Loucy (cell line): ENCODE data around the gene JKAMP.

Source experiments
- H2AFZ ChIP-seq: fragments of 200-600 bp; sonication (generic); 2 replicates; pipeline ENCODE4 v1.6.0; 2016; ENCODE audit warnings: antibody characterized with exemption, mild to moderate bottlenecking, low read length, moderate library complexity
- H3F3A ChIP-seq: fragments of 200-600 bp; 2 replicates; pipeline ENCODE4 v1.6.0; 2016; ENCODE audit warnings: antibody characterized with exemption, low read depth, mild to moderate bottlenecking
- H3K27me3 ChIP-seq: fragments of 200-600 bp; sonication (generic); 2 replicates; pipeline ENCODE4 v1.6.1; 2014; ENCODE audit warnings: low read length, mild to moderate bottlenecking; ENCODE audit not compliant: insufficient read depth, poor library complexity, severe bottlenecking
- H3K36me3 ChIP-seq: fragments of 200-600 bp; sonication (generic); 2 replicates; pipeline ENCODE4 v1.6.1; 2016; ENCODE audit warnings: low read length; ENCODE audit not compliant: insufficient read depth
- H3K4me1 ChIP-seq: fragments of 200-600 bp; sonication (generic); 2 replicates; pipeline ENCODE4 v1.5.1; 2014; ENCODE audit warnings: low read length, mild to moderate bottlenecking; ENCODE audit not compliant: insufficient read depth, poor library complexity, severe bottlenecking
- H3K4me2 ChIP-seq: fragments of 200-600 bp; sonication (generic); 2 replicates; pipeline ENCODE4 v1.6.0; 2014; ENCODE audit warnings: antibody characterized with exemption, low read length, low read depth, mild to moderate bottlenecking; ENCODE audit not compliant: poor library complexity, severe bottlenecking
- H3K4me3 ChIP-seq: fragments of 200-600 bp; sonication (generic); 2 replicates; pipeline ENCODE4 v1.5.1; 2014; ENCODE audit warnings: low read length, mild to moderate bottlenecking, mixed read lengths; ENCODE audit not compliant: poor library complexity, severe bottlenecking
- H3K79me2 ChIP-seq: fragments of 200-600 bp; sonication (generic); 2 replicates; pipeline ENCODE4 v1.6.1; 2014; ENCODE audit warnings: low read length; ENCODE audit not compliant: insufficient read depth
- H3K9ac ChIP-seq: fragments of 200-600 bp; sonication (generic); 2 replicates; pipeline ENCODE4 v1.6.0; 2014; ENCODE audit warnings: mild to moderate bottlenecking, low read depth, low read length, moderate library complexity; ENCODE audit not compliant: poor library complexity, severe bottlenecking
- H3K9me2 ChIP-seq: fragments of 200-600 bp; sonication (generic); replicated peaks from 2 replicates; pipeline ENCODE4 v1.6.1; 2016; ENCODE audit warnings: low read depth, low read length, mixed read lengths
- H3K9me3 ChIP-seq: fragments of 200-600 bp; sonication (generic); 2 replicates; pipeline ENCODE4 v1.6.1; 2014; ENCODE audit warnings: mild to moderate bottlenecking, antibody characterized with exemption, low read length, low read depth; ENCODE audit not compliant: insufficient read depth
- H4K20me1 ChIP-seq: fragments of 200-600 bp; sonication (generic); 2 replicates; pipeline ENCODE4 v1.6.0; 2014; ENCODE audit warnings: antibody characterized with exemption, low read length, mild to moderate bottlenecking; ENCODE audit not compliant: insufficient read depth, poor library complexity, severe bottlenecking
- EZH2phosphoT487 ChIP-seq: fragments of 200-600 bp; IDR thresholded peaks from 2 replicates; pipeline ENCODE4 v1.6.1; 2018; ENCODE audit warnings: antibody characterized with exemption, mild to moderate bottlenecking, moderate library complexity, borderline replicate concordance
- TF ChIP-seq, protein P1 (sequence below): fragments of 200-600 bp; sonication (generic); conservative IDR thresholded peaks from 2 replicates; pipeline ENCODE4 v1.5.1; 2014; ENCODE audit warnings: mild to moderate bottlenecking, antibody characterized with exemption, low read length

Gene JKAMP

DNA sequence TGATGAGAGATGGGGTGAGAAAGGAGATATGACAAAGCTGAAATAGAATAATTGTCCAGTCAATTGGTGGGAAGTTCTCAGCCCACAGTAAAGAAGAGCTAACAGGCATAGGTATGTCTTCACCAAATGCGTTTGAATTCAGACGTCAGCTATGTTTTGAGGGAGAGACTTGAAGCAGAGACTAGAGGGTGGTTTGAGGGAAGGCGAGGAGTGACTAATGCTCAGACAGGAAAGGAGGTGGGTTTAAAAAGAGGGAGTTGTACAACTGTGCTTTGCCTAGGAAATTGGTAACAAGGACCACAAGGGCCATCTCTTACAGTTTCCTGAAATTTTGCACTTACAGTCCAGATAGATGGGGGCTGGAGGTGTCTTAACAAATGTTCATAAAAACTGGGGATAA is 6.4 kb downstream of the JKAMP start:
- Histone ChIP-seq H3K4me3 (peak overlapping the region; percentile 47), H3K79me2 (peaks cover 9% of the 10 kb centered on the region; the same call in 1 of the 2 replicates), H3K4me1 (peaks cover 22% of the 10 kb centered on the region), H3K27me3 (no peaks in the 10 kb centered on the region), H3K9me2 (no peaks in the 10 kb centered on the region), H3K9me3 (no peaks in the 10 kb centered on the region), H2AFZ (no peak overlapping the region), H3K36me3 (peaks cover 22% of the 10 kb centered on the region; the same call in 1 of the 2 replicates), H3K9ac (no peak overlapping the region), H3F3A (no peaks in the 10 kb centered on the region), H4K20me1 (peaks cover 20% of the 10 kb centered on the region), H3K4me2 (peak overlapping the region; percentile 64)
- no peak for TF ChIP-seq EZH2phosphoT487
- TF ChIP-seq, protein P1, sequence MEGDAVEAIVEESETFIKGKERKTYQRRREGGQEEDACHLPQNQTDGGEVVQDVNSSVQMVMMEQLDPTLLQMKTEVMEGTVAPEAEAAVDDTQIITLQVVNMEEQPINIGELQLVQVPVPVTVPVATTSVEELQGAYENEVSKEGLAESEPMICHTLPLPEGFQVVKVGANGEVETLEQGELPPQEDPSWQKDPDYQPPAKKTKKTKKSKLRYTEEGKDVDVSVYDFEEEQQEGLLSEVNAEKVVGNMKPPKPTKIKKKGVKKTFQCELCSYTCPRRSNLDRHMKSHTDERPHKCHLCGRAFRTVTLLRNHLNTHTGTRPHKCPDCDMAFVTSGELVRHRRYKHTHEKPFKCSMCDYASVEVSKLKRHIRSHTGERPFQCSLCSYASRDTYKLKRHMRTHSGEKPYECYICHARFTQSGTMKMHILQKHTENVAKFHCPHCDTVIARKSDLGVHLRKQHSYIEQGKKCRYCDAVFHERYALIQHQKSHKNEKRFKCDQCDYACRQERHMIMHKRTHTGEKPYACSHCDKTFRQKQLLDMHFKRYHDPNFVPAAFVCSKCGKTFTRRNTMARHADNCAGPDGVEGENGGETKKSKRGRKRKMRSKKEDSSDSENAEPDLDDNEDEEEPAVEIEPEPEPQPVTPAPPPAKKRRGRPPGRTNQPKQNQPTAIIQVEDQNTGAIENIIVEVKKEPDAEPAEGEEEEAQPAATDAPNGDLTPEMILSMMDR, result no peak

DNA sequence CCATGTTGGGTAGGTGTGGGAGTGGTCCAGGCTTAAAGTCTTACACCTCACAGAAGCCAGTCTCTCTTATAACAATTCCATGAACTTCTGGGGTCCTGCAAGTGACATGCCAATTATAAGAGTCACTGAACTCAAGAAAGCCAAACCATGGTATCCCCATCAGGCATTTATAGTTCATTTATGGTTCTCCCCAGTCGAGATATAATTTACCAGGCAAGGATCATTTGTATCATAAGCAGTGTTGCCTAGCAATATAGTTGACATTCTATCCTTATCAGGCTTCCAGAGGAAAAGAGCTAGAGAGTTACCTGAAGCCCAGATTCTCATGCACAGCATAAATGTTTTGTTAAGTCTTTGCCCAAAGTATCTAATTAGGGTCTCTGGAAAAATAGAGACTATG is 8.1 kb downstream of the JKAMP start:
- Histone ChIP-seq H3K4me2 (no peak overlapping the region), H2AFZ (no peak overlapping the region), H3K36me3 (peaks cover 22% of the 10 kb centered on the region; the same call in 1 of the 2 replicates), H3K4me3 (no peak overlapping the region), H3K9ac (no peak overlapping the region), H3F3A (no peaks in the 10 kb centered on the region), H4K20me1 (peaks cover 14% of the 10 kb centered on the region), H3K4me1 (peaks cover 22% of the 10 kb centered on the region), H3K9me3 (no peaks in the 10 kb centered on the region), H3K79me2 (no peaks in the 10 kb centered on the region; the same call in 1 of the 2 replicates), H3K9me2 (no peaks in the 10 kb centered on the region), H3K27me3 (no peaks in the 10 kb centered on the region)
- TF ChIP-seq EZH2phosphoT487, result no peak
- TF ChIP-seq, protein P1, result no peak

DNA sequence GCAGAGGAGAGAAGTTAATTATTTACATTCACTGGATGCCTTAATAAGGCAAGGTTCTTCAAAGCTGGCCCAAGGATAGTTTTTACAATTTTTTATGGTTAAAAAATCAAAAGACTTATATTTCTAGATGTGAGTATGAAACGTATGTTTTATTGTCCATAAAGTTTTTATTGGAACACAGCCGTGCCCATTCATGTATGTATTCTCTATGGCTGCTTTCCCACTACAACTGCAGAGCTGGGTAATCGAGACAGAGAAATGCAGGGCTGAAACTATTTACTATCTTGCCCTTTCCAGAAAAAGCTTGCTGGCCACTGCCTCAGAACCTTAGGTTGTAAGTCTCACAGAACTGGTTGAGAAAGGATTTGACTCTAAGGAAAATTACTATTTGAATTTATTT is 16.4 kb downstream of the JKAMP start:
- peaks cover 13% of the 10 kb centered on the region; the same call in 1 of the 2 replicates for H3K36me3 ChIP-seq

More for the DNA sequence above, 16.4 kb downstream of the JKAMP start:
- Histone ChIP-seq H3F3A (no peaks in the 10 kb centered on the region), H3K9me3 (no peaks in the 10 kb centered on the region), H3K9ac (no peak overlapping the region), H3K27me3 (no peaks in the 10 kb centered on the region), H3K4me1 (peaks cover 4% of the 10 kb centered on the region), H3K4me2 (no peak overlapping the region), H3K4me3 (no peak overlapping the region), H4K20me1 (no peaks in the 10 kb centered on the region), H3K79me2 (no peaks in the 10 kb centered on the region), H2AFZ (no peak overlapping the region), H3K9me2 (no peaks in the 10 kb centered on the region)
- no peak for TF ChIP-seq EZH2phosphoT487
- TF ChIP-seq, protein P1, result no peak
